ENCODE measurements around the gene P3H2. TPM values are rescaled to one million over a fixed set of nuclear protein-coding genes. Genes with fewer than 3 reads are reported as not detected.

Gene P3H2
- total and polyA plus RNA-seq, 2 donors = 9.8 to 12.7 TPM

- no peak for DNase-seq (ENCODE audit: extremely low spot score)
- WGBS = 89% methylated on average over 3 of the region's 3 CpGs
- H3K27ac ChIP-seq (ENCODE audit: low read depth) = no peak overlapping the region
Observed at GRCh38 chr3:190142041-190142440, 21.3 kb upstream of the P3H2 start.

GRCh38 chr3:190139365-190139764 lies 18.7 kb upstream of the P3H2 start:
- DNase-seq (ENCODE audit: extremely low spot score) = no peak
- no peaks in the 10 kb centered on the region for H3K4me1 ChIP-seq (ENCODE audit: insufficient read depth)
- H3K36me3 ChIP-seq (ENCODE audit: insufficient read depth) = no peaks in the 10 kb centered on the region
- WGBS = 56% methylated on average over 5 of the region's 5 CpGs
- no peak overlapping the region for H3K4me3 ChIP-seq (ENCODE audit: low read depth, low read length)
- H3K27ac ChIP-seq (ENCODE audit: low read depth) = no peak overlapping the region

More at GRCh38 chr3:190142041-190142440, 21.3 kb upstream of the P3H2 start:
- Histone ChIP-seq H3K4me3 (ENCODE audit: low read depth, low read length) (no peak overlapping the region), H3K4me1 (ENCODE audit: insufficient read depth) (no peaks in the 10 kb centered on the region), H3K36me3 (ENCODE audit: insufficient read depth) (no peaks in the 10 kb centered on the region)

- no peaks in the 10 kb centered on the region for H3K36me3 ChIP-seq (ENCODE audit: insufficient read depth)
- H3K4me1 ChIP-seq (ENCODE audit: insufficient read depth) = no peaks in the 10 kb centered on the region
- H3K27ac ChIP-seq (ENCODE audit: low read depth) = no peak overlapping the region
- no peak overlapping the region for H3K4me3 ChIP-seq (ENCODE audit: low read depth, low read length)
- DNase-seq (ENCODE audit: extremely low spot score) = no peak
Observed at GRCh38 chr3:190132371-190132770, 11.7 kb upstream of the P3H2 start.

- WGBS = 42% methylated on average over 4 of the region's 4 CpGs
- Histone ChIP-seq H3K27ac (ENCODE audit: low read depth) (no peak overlapping the region), H3K4me1 (ENCODE audit: insufficient read depth) (no peaks in the 10 kb centered on the region), H3K36me3 (ENCODE audit: insufficient read depth) (no peaks in the 10 kb centered on the region), H3K4me3 (ENCODE audit: low read depth, low read length) (no peak overlapping the region)
- no peak for DNase-seq (ENCODE audit: extremely low spot score)
Observed at GRCh38 chr3:190131329-190131728, 10.6 kb upstream of the P3H2 start.

GRCh38 chr3:190130696-190131095 lies 10.0 kb upstream of the P3H2 start:
- no peak for DNase-seq (ENCODE audit: extremely low spot score)
- 69% methylated on average over 6 of the region's 6 CpGs for WGBS
- Histone ChIP-seq H3K36me3 (ENCODE audit: insufficient read depth) (no peaks in the 10 kb centered on the region), H3K4me1 (ENCODE audit: insufficient read depth) (no peaks in the 10 kb centered on the region), H3K27ac (ENCODE audit: low read depth) (no peak overlapping the region), H3K4me3 (ENCODE audit: low read depth, low read length) (no peak overlapping the region)

GRCh38 chr3:190130037-190130436 lies 9.3 kb upstream of the P3H2 start:
- Histone ChIP-seq H3K4me1 (ENCODE audit: insufficient read depth) (no peaks in the 10 kb centered on the region), H3K4me3 (ENCODE audit: low read depth, low read length) (no peak overlapping the region), H3K27ac (ENCODE audit: low read depth) (no peak overlapping the region), H3K36me3 (ENCODE audit: insufficient read depth) (no peaks in the 10 kb centered on the region)
- WGBS = 81% methylated on average over 1 of the region's 2 CpGs
- DNase-seq (ENCODE audit: extremely low spot score) = no peak

GRCh38 chr3:190127797-190128196 lies 7.1 kb upstream of the P3H2 start:
- no peak overlapping the region for H3K27ac ChIP-seq (ENCODE audit: low read depth)
- WGBS = 85% methylated on average over 6 of the region's 6 CpGs
- H3K4me3 ChIP-seq (ENCODE audit: low read depth, low read length) = no peak overlapping the region
- DNase-seq (ENCODE audit: extremely low spot score) = no peak
- H3K36me3 ChIP-seq (ENCODE audit: insufficient read depth) = no peaks in the 10 kb centered on the region
- H3K4me1 ChIP-seq (ENCODE audit: insufficient read depth) = no peaks in the 10 kb centered on the region

- DNase-seq (ENCODE audit: extremely low spot score) = no peak
- H3K4me1 ChIP-seq (ENCODE audit: insufficient read depth) = no peaks in the 10 kb centered on the region
- no peaks in the 10 kb centered on the region for H3K36me3 ChIP-seq (ENCODE audit: insufficient read depth)
- WGBS = 92% methylated on average over 1 of the region's 1 CpG
- H3K4me3 ChIP-seq (ENCODE audit: low read depth, low read length) = no peak overlapping the region
- H3K27ac ChIP-seq (ENCODE audit: low read depth) = no peak overlapping the region
Observed at GRCh38 chr3:190127195-190127594, 6.5 kb upstream of the P3H2 start.

GRCh38 chr3:190125436-190126068 lies 4.9 kb upstream of the P3H2 start:
- Histone ChIP-seq H3K4me3 (ENCODE audit: low read depth, low read length) (no peak overlapping the region), H3K4me1 (ENCODE audit: insufficient read depth) (no peaks in the 10 kb centered on the region), H3K27ac (ENCODE audit: low read depth) (no peak overlapping the region), H3K36me3 (ENCODE audit: insufficient read depth) (no peaks in the 10 kb centered on the region)
- no peak for DNase-seq (ENCODE audit: extremely low spot score)
- WGBS = 74% methylated on average over 9 of the region's 9 CpGs

- WGBS = 87% methylated on average over 3 of the region's 3 CpGs
- no peaks in the 10 kb centered on the region for H3K36me3 ChIP-seq (ENCODE audit: insufficient read depth)
Observed at GRCh38 chr3:190124067-190124466, 3.4 kb upstream of the P3H2 start.

GRCh38 chr3:190122198-190122771 lies 1.6 kb upstream of the P3H2 start:
- Histone ChIP-seq H3K4me3 (ENCODE audit: low read depth, low read length) (no peak overlapping the region), H3K27ac (ENCODE audit: low read depth) (no peak overlapping the region), H3K4me1 (ENCODE audit: insufficient read depth) (peaks cover 2% of the 10 kb centered on the region), H3K36me3 (ENCODE audit: insufficient read depth) (no peaks in the 10 kb centered on the region)
- DNase-seq (ENCODE audit: extremely low spot score) = no peak
- WGBS = 78% methylated on average over 8 of the region's 8 CpGs

More at GRCh38 chr3:190124067-190124466, 3.4 kb upstream of the P3H2 start:
- Histone ChIP-seq H3K4me1 (ENCODE audit: insufficient read depth) (no peaks in the 10 kb centered on the region), H3K27ac (ENCODE audit: low read depth) (no peak overlapping the region), H3K4me3 (ENCODE audit: low read depth, low read length) (no peak overlapping the region)
- no peak for DNase-seq (ENCODE audit: extremely low spot score)

GRCh38 chr3:190121383-190121782 lies 686 bp upstream of the P3H2 start:
- DNase-seq (ENCODE audit: extremely low spot score) = no peak
- Histone ChIP-seq H3K4me3 (ENCODE audit: low read depth, low read length) (no peak overlapping the region), H3K4me1 (ENCODE audit: insufficient read depth) (peaks cover 2% of the 10 kb centered on the region), H3K36me3 (ENCODE audit: insufficient read depth) (no peaks in the 10 kb centered on the region), H3K27ac (ENCODE audit: low read depth) (no peak overlapping the region)
- 87% methylated on average over 12 of the region's 12 CpGs for WGBS

- no peak for DNase-seq (ENCODE audit: extremely low spot score)
- Histone ChIP-seq H3K36me3 (ENCODE audit: insufficient read depth) (no peaks in the 10 kb centered on the region), H3K4me1 (ENCODE audit: insufficient read depth) (peaks cover 2% of the 10 kb centered on the region), H3K27ac (ENCODE audit: low read depth) (no peak overlapping the region), H3K4me3 (ENCODE audit: low read depth, low read length) (peak overlapping the region; percentile 69)
- 35% methylated on average over 13 of the region's 13 CpGs for WGBS
Observed at GRCh38 chr3:190121061-190121377, 322 bp upstream of the P3H2 start.

GRCh38 chr3:190119461-190120268 lies 1.0 kb downstream of the P3H2 start:
- Histone ChIP-seq H3K27ac (ENCODE audit: low read depth) (no peak overlapping the region), H3K4me3 (ENCODE audit: low read depth, low read length) (peak overlapping the region; percentile 69), H3K36me3 (ENCODE audit: insufficient read depth) (no peaks in the 10 kb centered on the region), H3K4me1 (ENCODE audit: insufficient read depth) (peaks cover 2% of the 10 kb centered on the region)
- 30% methylated on average over 9 of the region's 9 CpGs for WGBS
- DNase-seq (ENCODE audit: extremely low spot score) = no peak

Measured in urinary bladder (tissue), 4 donors.